HG03565 (cell line): Measurements from ENCODE around the gene ARAP1.

ENCODE experiments used
- ATAC-seq: cut with Tn5 transposase; IDR thresholded peaks from one replicate; pipeline ENCODE4 v1.9.1; 2021; ENCODE audit warnings: mild to moderate bottlenecking, moderate library complexity; ENCODE audit not compliant: unreplicated experiment

The ARAP1 gene

GRCh38 chr11:72780296-72781062, 28.3 kb upstream of the ARAP1 start:
- no peak for ATAC-seq

GRCh38 chr11:72779495-72780128, 27.4 kb upstream of the ARAP1 start:
- ATAC-seq = no peak

- no peak for ATAC-seq
These were observed 26.6 kb upstream of the ARAP1 start for GRCh38 chr11:72778535-72779494.

- no peak for ATAC-seq
These were observed 25.6 kb upstream of the ARAP1 start for GRCh38 chr11:72777755-72778278.

- ATAC-seq = no peak
These were observed 24.9 kb upstream of the ARAP1 start for GRCh38 chr11:72776844-72777754.

GRCh38 chr11:72776117-72776843, 24.1 kb upstream of the ARAP1 start:
- no peak for ATAC-seq

- no peak for ATAC-seq
These were observed 23.3 kb upstream of the ARAP1 start for GRCh38 chr11:72775288-72776110.

- ATAC-seq = no peak
These were observed 22.3 kb upstream of the ARAP1 start for GRCh38 chr11:72774499-72774898.

- no peak for ATAC-seq
These were observed 21.5 kb upstream of the ARAP1 start for GRCh38 chr11:72773696-72774095.

- ATAC-seq = no peak
These were observed 21.1 kb upstream of the ARAP1 start for GRCh38 chr11:72773291-72773690.

GRCh38 chr11:72772059-72772458, 19.9 kb upstream of the ARAP1 start:
- ATAC-seq = no peak

GRCh38 chr11:72771507-72771906, 19.3 kb upstream of the ARAP1 start:
- no peak for ATAC-seq

GRCh38 chr11:72770799-72771198, 18.6 kb upstream of the ARAP1 start:
- ATAC-seq = no peak

GRCh38 chr11:72769680-72770079, 17.5 kb upstream of the ARAP1 start:
- ATAC-seq = no peak

GRCh38 chr11:72768581-72768980, 16.4 kb upstream of the ARAP1 start:
- ATAC-seq = no peak

GRCh38 chr11:72767203-72768062, 15.2 kb upstream of the ARAP1 start:
- no peak for ATAC-seq

GRCh38 chr11:72766152-72766902, 14.1 kb upstream of the ARAP1 start:
- no peak for ATAC-seq
